GM12875 (cell line): ENCODE measurements around the gene TBC1D21.

Experiments
- H3K4me3 ChIP-seq: one replicate; pipeline ENCODE4 v1.5.1; 2011; ENCODE audit warnings: low read depth, low read length, control low read depth
- TF ChIP-seq, protein P1 (sequence below): IDR thresholded peaks from 2 replicates; pipeline ENCODE4 v1.5.1; 2011; ENCODE audit warnings: low read depth, mild to moderate bottlenecking, control low read depth, inconsistent platforms, low read length, moderate library complexity, borderline replicate concordance; ENCODE audit not compliant: insufficient read depth

TBC1D21 gene

DNA sequence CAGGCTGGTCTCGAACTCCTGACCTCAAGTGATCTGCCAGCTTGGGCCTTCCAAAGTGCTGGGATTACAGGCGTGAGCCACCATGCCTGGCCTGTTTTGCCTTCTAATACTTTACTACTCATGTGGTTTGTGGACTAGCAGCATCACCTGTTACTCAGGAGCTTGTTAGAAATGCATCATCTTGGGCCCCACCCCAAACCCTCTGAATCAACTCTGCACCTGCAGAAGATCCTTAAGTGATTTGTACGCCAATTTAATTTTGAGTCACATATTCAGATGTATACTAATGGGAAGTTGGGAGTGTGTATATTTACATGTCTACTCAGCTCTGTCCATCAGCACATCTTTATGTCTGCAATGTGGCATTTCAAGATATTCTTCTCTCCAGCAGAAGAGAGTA is 6.1 kb downstream of the TBC1D21 start:
- no peak overlapping the region for H3K4me3 ChIP-seq
- TF ChIP-seq, protein P1, sequence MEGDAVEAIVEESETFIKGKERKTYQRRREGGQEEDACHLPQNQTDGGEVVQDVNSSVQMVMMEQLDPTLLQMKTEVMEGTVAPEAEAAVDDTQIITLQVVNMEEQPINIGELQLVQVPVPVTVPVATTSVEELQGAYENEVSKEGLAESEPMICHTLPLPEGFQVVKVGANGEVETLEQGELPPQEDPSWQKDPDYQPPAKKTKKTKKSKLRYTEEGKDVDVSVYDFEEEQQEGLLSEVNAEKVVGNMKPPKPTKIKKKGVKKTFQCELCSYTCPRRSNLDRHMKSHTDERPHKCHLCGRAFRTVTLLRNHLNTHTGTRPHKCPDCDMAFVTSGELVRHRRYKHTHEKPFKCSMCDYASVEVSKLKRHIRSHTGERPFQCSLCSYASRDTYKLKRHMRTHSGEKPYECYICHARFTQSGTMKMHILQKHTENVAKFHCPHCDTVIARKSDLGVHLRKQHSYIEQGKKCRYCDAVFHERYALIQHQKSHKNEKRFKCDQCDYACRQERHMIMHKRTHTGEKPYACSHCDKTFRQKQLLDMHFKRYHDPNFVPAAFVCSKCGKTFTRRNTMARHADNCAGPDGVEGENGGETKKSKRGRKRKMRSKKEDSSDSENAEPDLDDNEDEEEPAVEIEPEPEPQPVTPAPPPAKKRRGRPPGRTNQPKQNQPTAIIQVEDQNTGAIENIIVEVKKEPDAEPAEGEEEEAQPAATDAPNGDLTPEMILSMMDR, result no peak

DNA sequence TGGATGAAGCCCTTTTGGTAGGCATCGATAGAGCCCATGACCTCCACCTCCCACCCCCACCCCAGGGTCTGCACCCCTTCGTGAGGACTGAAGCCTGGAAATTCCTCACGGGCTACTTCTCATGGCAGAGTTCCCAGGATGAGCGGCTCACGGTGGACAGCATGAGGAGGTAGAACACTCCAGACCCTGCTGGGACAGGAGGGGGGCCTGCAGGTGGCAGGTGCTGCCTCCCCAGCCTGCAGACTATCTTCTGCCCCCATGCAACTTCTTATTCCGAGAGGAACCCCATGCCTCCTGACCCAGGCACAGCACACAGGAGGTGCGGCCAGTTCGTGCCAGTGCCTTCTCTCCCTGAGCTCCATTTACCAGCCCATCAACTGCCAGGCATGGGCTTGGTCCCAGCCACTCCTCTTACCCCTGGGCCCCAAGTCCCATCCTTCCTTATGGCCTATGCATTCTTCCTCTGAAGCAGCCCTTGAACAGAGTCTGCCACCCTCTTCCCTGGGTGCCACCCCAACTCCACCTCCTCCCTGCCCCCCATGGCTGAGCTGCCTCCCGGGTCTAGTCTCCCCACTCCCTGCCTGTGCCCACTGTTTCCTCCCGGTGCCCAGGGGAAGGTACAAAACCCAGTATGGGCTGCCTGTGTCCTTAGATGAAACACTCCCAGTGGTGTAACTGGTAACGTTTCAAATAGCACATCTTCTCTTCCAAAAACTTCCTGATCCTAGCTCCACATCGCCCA is 8.4 kb downstream of the TBC1D21 start:
- TF ChIP-seq, protein P1, result no peak
- no peak overlapping the region for H3K4me3 ChIP-seq

DNA sequence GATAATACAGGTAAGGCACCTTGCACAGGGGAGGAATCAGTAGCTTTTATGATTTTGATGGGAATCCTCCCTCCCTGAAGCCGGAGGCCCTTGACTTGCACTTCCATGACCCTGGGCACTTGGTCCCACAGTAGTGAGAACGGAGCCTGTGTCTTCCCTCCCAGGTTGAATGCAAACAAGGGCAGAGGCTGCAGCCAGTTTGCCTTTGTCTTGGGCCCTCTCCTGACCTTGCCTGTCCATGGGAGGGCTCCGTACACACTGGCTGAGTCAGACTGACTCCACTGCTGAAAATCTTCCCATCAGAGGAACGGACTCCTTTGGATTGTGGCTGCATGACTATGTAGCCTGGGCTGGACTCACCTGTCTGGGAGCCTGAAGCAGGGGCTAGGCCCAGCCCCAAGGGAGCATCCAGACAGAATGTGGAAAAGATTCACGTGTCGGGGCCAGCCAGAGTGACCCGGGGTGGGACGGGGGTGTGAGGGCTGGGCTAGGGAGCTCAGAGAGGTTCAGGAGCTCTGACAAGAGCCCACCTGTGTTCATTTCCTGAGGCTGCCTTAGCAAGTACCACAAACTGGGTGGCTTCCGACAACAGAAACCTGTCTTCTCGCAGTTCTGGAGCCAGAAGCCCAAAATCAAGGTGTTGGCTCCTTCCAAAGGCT is 9.5 kb downstream of the TBC1D21 start:
- TF ChIP-seq, protein P1, result no peak
- no peak overlapping the region for H3K4me3 ChIP-seq

DNA sequence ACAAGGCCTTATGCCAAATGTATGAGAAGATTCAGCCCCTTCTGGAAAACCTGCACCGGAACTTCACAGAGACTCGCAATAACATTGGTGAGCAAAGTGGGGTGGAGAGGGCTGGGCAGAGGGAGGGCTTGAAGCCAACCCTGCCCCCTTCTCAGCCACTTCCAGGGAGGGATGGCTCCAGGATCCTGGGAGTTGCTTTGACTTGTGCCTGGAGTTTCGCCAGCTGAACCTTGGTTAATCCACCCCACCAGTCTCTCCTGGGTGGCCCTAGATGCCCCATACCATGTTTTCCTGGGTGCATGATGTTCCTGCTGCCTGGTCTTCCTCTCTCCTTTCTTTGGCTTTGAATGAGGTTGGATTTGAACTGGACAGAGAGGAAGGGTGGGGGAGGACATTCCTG is 10.8 kb downstream of the TBC1D21 start:
- H3K4me3 ChIP-seq, result no peak overlapping the region
- TF ChIP-seq, protein P1, result no peak

DNA sequence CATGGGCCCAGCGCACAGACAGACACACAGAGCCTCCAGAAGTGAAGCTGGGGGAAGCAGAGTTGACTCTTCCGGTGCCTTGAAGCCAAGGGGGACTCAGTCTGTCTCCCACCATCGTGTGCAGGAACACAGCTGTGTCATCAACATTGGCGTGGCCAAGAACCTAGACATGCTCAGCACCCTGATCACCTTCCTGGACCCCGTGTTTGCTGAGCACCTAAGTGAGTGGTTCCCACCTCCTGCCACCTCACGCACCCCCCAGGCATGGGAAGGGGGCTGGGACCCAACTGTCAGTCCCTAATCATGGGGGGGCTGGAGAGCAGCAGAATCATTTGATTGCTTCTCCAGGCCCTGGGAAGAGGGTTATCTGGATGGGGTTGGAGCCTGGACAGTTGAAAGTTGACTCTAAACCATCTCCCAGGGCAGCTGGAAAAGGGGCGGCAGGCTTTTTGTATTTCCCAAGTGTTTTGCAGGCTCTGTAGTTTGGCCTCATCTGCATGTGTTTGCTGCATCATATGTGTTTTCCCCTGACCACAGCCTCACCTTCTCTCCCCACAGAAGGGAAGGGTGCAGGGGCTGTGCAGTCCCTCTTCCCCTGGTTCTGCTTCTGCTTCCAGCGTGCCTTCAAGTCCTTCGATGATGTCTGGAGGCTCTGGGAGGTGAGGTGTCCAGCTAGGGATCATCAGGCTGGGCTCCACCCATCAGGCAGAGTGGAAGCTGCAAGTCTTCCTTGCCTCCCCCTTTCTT is 12.8 kb downstream of the TBC1D21 start:
- TF ChIP-seq, protein P1, result no peak
- H3K4me3 ChIP-seq, result no peak overlapping the region

DNA sequence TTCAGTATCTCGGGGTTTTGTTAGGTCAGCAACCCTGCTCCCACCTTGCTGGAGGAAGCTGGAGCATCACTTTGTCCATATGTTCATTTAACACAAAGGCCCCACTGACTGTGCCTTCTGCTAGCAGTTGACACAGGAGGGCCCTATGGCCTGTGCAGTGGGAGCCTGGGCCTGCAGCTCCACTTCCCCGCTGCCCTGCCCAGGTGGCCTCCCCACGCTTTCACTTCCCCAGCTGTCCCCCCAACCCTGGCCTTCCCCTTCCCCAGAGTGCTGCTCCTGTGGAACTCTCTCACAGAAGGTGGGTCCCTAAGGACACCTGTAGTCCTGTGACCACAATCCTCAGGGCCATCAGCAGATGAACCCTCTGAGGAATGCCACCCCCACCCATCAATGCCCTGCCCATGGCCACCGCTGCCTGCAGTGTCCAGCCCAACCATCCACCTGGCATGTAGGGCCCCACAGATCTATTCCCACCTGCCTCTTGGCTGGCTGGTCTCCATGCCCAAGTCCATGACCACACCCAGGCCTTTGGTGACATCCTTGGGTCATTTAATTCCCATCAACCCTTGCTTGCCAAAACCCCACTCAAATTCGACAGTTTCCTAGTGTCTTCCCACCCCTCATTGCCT is 13.5 kb downstream of the TBC1D21 start:
- TF ChIP-seq, protein P1, result no peak
- no peak overlapping the region for H3K4me3 ChIP-seq
